HEK293T (cell line): Measurements from ENCODE around the gene CHAT.

Experiments
- ELF4 ChIP-seq: fragments of 450-650 bp; IDR thresholded peaks from 2 replicates; pipeline ENCODE4 v1.6.1; 2017; ENCODE audit warnings: antibody characterized with exemption
- SP1 ChIP-seq: fragments of 450-650 bp; IDR thresholded peaks from 2 replicates; pipeline ENCODE4 v1.6.1; 2017
- TF ChIP-seq, protein P1 (sequence below): fragments of 450-650 bp; IDR thresholded peaks from 2 replicates; pipeline ENCODE4 v1.6.1; 2016

DNA sequence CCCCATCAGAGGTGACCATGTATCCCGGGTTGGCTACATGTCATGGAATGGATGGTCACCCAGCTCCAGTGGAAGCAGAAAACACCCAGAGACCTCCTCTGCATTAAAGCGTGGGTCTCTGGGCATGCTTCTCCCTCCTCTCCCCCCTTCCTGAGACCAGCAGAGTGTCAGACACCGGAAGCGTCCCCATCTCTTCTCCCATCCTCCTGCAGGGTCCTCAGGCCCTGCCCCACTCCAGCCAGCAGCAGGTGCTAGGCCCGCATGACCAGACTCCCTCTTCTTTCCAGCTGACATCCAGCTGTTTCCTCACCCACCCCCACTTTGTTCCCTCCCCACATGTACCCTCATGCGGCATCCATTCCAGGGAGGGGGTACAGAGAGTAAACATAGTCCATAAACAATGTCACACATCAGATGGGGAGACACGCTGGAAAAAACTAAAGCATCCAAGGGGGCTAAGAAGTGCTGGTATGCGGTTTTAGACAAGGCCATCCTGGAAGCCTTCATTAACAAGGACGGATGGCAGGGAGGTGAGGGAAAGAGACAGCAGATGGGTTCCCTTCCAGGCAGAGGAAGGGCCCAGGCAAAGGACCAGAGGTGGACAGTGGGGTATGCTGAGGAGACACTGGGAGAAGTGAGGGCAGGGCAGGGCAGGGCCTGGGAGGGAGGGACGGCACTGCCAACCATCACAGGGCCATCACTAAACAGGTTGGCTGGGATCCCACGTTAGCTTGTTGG is 16.2 kb upstream of the CHAT start:
- TF ChIP-seq SP1 (no peak), ELF4 (no peak)
- TF ChIP-seq, protein P1, sequence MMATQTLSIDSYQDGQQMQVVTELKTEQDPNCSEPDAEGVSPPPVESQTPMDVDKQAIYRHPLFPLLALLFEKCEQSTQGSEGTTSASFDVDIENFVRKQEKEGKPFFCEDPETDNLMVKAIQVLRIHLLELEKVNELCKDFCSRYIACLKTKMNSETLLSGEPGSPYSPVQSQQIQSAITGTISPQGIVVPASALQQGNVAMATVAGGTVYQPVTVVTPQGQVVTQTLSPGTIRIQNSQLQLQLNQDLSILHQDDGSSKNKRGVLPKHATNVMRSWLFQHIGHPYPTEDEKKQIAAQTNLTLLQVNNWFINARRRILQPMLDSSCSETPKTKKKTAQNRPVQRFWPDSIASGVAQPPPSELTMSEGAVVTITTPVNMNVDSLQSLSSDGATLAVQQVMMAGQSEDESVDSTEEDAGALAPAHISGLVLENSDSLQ = no peak
